Panc1 (cell line): ENCODE measurements around the gene CSNK1G1. TPM values are rescaled to one million over a fixed set of nuclear protein-coding genes. Genes with fewer than 3 reads are reported as not detected.

Experiments used
- ATAC-seq: fragments of 200-7000 bp; cut with Tn5 transposase; 2 replicates; pipeline ENCODE4 v1.9.1; 2020; ENCODE audit warnings: mild to moderate bottlenecking, moderate library complexity
- BruUV-seq: library from RNA; stranded (reverse); fragments of 400-500 nt; replicated peaks from 2 replicates; lab custom pipeline; 2021; lab: Mats Ljungman, UMichigan
- CTCF ChIA-PET: fragments of 300-600 bp; sonication (Branson Sonifier 250); formaldehyde crosslinking; loops from one replicate; lab custom pipeline; 2022; ENCODE audit warnings: antibody characterized with exemption; lab: Charles Lee
- POLR2A ChIA-PET: fragments of 300-600 bp; sonication (Branson Sonifier 250); formaldehyde crosslinking; loops from one replicate; lab custom pipeline; 2022; ENCODE audit warnings: antibody characterized with exemption; lab: Charles Lee
- DNase-seq: peaks from one replicate; pipeline ENCODE4 v3.0.0-alpha.2; 2010; ENCODE audit warnings: low read depth, low spot score
- H3K27ac ChIP-seq: 2 replicates; pipeline ENCODE4 v1.5.1; 2011; ENCODE audit warnings: mild to moderate bottlenecking, low read length, inconsistent platforms
- H3K27me3 ChIP-seq: fragments of 200-500 bp; sonication (Bioruptor generic); 2 replicates; pipeline ENCODE4 v1.6.0; 2014; ENCODE audit warnings: low read length, inconsistent platforms; ENCODE audit not compliant: control insufficient read depth, insufficient read depth
- H3K36me3 ChIP-seq: fragments of 200-500 bp; sonication (Bioruptor generic); 2 replicates; pipeline ENCODE4 v1.5.1; 2014; ENCODE audit warnings: inconsistent platforms, mild to moderate bottlenecking, low read length, moderate library complexity; ENCODE audit not compliant: control insufficient read depth, insufficient read depth
- H3K4me1 ChIP-seq: 2 replicates; pipeline ENCODE4 v1.5.1; 2011; ENCODE audit warnings: inconsistent platforms, mild to moderate bottlenecking, low read length, moderate library complexity; ENCODE audit not compliant: control insufficient read depth, insufficient read depth
- H3K4me3 ChIP-seq, 2 experiments: 2 replicates each; pipeline ENCODE4 v1.5.1; 2011 to 2012; ENCODE audit warnings: low read depth in 2 of 2, low read length in 2 of 2, mild to moderate bottlenecking in 2 of 2, inconsistent platforms in 1 of 2, moderate library complexity in 1 of 2
- H3K9me3 ChIP-seq: fragments of 200-500 bp; sonication (Bioruptor generic); 2 replicates; pipeline ENCODE4 v1.5.1; 2014; ENCODE audit warnings: low read depth, mild to moderate bottlenecking, inconsistent platforms, low read length, moderate library complexity; ENCODE audit not compliant: control insufficient read depth, insufficient read depth
- POLR2AphosphoS5 ChIP-seq: IDR thresholded peaks from 2 replicates; pipeline ENCODE4 v1.6.1; 2012; ENCODE audit warnings: mild to moderate bottlenecking, low read depth, low read length, moderate library complexity
- SIN3A ChIP-seq: IDR thresholded peaks from 2 replicates; pipeline ENCODE4 v1.6.1; 2012; ENCODE audit warnings: low read depth, mild to moderate bottlenecking, low read length, moderate library complexity, borderline replicate concordance; ENCODE audit not compliant: insufficient read depth
- TCF7L2 ChIP-seq: IDR thresholded peaks from 2 replicates; pipeline ENCODE4 v1.6.1; 2011; ENCODE audit warnings: mild to moderate bottlenecking, low read depth, low read length, inconsistent platforms
- in situ Hi-C: cut with HindIII; loops from 2 replicates; pipeline ENCODE4 v1.10.0; 2016; ENCODE audit warnings: low sequenced_read_pairs, low pct_unique_long_range_greater_than_20kb
- intact Hi-C: fragments of 100-400 bp; cut with micrococcal nuclease; formaldehyde crosslinking; loops from one replicate; pipeline ENCODE4 v1.10.0; 2022; ENCODE audit not compliant: unreplicated experiment
- total RNA-seq: library from RNA; stranded (reverse); gene quantifications from one replicate; pipeline ENCODE4 v1.2.1, GENCODE V29; 2021; ENCODE audit not compliant: unreplicated experiment
- TF ChIP-seq, protein P1 (sequence below): fragments of 450-650 bp; IDR thresholded peaks from 2 replicates; pipeline ENCODE4 v1.5.1; 2017; ENCODE audit warnings: mild to moderate bottlenecking
- TF ChIP-seq, protein P2 (sequence below), 2 experiments: IDR thresholded peaks; 2 replicates each; pipeline ENCODE4 v1.6.1; 2011 to 2012; ENCODE audit warnings: low read depth in 2 of 2, control low read depth in 1 of 2, low read length in 1 of 2, mild to moderate bottlenecking in 1 of 2, moderate library complexity in 1 of 2; ENCODE audit not compliant: insufficient read depth in 1 of 2

The CSNK1G1 gene
- total RNA-seq, 1 experiment from 2014 or later = 22.8 TPM

DNA sequence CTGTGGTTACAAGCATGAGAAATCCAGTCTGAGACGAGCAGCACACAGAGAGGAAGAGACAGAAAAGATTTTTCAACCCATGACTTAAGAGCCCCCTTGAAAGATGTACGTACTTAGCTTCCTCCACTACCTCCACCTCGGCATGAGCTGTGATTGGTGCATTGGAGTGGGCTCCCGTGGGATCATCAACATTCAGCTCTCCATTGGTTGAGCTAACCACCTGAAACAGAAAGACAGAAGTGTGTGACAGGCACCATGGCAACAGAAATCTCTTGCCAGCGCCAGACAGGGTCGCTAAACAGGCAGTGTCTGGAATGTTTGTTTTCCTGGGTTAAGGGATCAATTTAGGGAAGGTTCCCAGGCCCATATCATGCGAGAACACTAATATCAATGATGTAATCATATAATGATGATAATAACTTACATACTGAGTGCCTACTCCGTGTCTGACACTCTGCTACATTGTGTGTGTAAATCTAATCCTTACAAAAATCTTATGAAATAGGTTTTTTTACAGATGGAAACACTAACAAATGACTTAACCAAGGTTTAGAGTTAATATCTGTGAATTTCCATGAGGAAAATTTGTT is 175.6 kb downstream of the CSNK1G1 start:
- no peaks in the 10 kb centered on the region for H3K27me3 ChIP-seq
- H3K36me3 ChIP-seq = peaks cover 3% of the 10 kb centered on the region; the same call in 1 of the 2 replicates
- no peak overlapping the region for H3K4me3 ChIP-seq
- no peak overlapping the region for H3K27ac ChIP-seq
- CTCF ChIA-PET = no interaction called here
- TF ChIP-seq, protein P1, sequence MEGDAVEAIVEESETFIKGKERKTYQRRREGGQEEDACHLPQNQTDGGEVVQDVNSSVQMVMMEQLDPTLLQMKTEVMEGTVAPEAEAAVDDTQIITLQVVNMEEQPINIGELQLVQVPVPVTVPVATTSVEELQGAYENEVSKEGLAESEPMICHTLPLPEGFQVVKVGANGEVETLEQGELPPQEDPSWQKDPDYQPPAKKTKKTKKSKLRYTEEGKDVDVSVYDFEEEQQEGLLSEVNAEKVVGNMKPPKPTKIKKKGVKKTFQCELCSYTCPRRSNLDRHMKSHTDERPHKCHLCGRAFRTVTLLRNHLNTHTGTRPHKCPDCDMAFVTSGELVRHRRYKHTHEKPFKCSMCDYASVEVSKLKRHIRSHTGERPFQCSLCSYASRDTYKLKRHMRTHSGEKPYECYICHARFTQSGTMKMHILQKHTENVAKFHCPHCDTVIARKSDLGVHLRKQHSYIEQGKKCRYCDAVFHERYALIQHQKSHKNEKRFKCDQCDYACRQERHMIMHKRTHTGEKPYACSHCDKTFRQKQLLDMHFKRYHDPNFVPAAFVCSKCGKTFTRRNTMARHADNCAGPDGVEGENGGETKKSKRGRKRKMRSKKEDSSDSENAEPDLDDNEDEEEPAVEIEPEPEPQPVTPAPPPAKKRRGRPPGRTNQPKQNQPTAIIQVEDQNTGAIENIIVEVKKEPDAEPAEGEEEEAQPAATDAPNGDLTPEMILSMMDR = no peak
- TF ChIP-seq POLR2AphosphoS5 (no peak), SIN3A (no peak), TCF7L2 (no peak)
- TF ChIP-seq, protein P2, sequence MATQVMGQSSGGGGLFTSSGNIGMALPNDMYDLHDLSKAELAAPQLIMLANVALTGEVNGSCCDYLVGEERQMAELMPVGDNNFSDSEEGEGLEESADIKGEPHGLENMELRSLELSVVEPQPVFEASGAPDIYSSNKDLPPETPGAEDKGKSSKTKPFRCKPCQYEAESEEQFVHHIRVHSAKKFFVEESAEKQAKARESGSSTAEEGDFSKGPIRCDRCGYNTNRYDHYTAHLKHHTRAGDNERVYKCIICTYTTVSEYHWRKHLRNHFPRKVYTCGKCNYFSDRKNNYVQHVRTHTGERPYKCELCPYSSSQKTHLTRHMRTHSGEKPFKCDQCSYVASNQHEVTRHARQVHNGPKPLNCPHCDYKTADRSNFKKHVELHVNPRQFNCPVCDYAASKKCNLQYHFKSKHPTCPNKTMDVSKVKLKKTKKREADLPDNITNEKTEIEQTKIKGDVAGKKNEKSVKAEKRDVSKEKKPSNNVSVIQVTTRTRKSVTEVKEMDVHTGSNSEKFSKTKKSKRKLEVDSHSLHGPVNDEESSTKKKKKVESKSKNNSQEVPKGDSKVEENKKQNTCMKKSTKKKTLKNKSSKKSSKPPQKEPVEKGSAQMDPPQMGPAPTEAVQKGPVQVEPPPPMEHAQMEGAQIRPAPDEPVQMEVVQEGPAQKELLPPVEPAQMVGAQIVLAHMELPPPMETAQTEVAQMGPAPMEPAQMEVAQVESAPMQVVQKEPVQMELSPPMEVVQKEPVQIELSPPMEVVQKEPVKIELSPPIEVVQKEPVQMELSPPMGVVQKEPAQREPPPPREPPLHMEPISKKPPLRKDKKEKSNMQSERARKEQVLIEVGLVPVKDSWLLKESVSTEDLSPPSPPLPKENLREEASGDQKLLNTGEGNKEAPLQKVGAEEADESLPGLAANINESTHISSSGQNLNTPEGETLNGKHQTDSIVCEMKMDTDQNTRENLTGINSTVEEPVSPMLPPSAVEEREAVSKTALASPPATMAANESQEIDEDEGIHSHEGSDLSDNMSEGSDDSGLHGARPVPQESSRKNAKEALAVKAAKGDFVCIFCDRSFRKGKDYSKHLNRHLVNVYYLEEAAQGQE (IDR thresholded peaks at IDR 0.05; ENCODE audit: insufficient read depth in 1 of 2, low read depth in 2 of 2, low read length in 1 of 2) = no peak
- no peaks in the 10 kb centered on the region for H3K4me1 ChIP-seq
- intact Hi-C loops (no loop called here), in situ Hi-C loops (no loop called here)
- ATAC-seq (no peak), DNase-seq (no peak)
- no TSS peak for BruUV-seq
- no peaks in the 10 kb centered on the region for H3K9me3 ChIP-seq
- POLR2A ChIA-PET = interaction anchor here (0.5 kb wide), 1 partner anchor 53 kb away, joined by 3 read pairs; no protein-coding TSS in a partner anchor

DNA sequence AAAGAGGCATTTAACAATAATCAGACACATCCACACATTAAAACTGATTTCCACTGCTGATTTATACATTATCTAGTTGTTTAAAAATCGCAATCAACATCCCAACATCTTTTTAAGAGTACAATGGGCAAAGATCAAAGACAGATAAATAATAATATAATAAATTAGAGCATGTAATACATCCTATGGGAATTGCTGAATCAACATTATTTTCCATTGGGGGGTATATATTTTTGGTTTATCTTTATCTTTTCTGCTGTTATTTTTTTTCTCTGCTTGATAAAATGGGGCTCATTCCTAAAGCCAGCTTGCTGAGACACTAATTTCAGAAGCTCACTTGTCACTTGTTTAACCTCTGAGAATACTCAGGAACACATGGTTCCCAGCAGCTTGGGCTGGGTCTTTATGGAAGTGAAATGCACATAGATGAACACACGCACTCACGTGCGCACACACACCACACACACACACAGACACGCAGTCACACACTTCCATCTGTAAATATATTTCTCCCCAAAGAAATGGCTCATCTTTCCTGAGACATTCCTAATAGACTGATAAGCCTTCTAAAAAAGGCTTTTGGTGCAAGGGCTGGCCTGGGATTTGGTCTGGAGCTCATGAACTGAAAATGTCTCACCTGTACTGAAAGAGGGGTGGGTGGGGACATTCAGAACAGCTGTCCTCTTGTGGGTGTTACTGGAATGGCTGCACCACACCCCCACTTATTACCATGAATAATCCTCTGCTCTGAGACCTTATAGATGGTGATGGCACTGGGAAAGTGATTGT is 189.7 kb downstream of the CSNK1G1 start:
- POLR2A ChIA-PET = interaction anchor here (0.6 kb wide), 2 partner anchors 12 to 74 kb away, joined by 3 read pairs; no protein-coding TSS in a partner anchor
- in situ Hi-C loops = no loop called here
- no TSS peak for BruUV-seq
- no peak overlapping the region for H3K27ac ChIP-seq
- TF ChIP-seq, protein P1 = no peak
- TF ChIP-seq, protein P2 (IDR thresholded peaks at IDR 0.05; ENCODE audit: insufficient read depth in 1 of 2, low read depth in 2 of 2, low read length in 1 of 2) = no peak
- TF ChIP-seq SIN3A (no peak), POLR2AphosphoS5 (no peak; the same call in 1 of the 2 replicates), TCF7L2 (no peak)
- ATAC-seq (no peak), DNase-seq (no peak)
- H3K36me3 ChIP-seq = peaks cover 5% of the 10 kb centered on the region; the same call in 1 of the 2 replicates
- H3K4me3 ChIP-seq = no peak overlapping the region
- no peaks in the 10 kb centered on the region for H3K9me3 ChIP-seq
- no peaks in the 10 kb centered on the region for H3K27me3 ChIP-seq
- intact Hi-C loops = no loop called here
- H3K4me1 ChIP-seq = peaks cover 8% of the 10 kb centered on the region; the same call in 1 of the 2 replicates
- CTCF ChIA-PET = no interaction called here
